Lung (tissue), 12 donors: ENCODE results near the gene PRAMEF5. TPM values are rescaled to one million over a fixed set of nuclear protein-coding genes. Genes with fewer than 3 reads are reported as not detected.
"Not testable (repeated sequence)": the region's sequence is repeated elsewhere in the genome, so short reads cannot be mapped to it uniquely, and the experiment has no call there.

Source experiments
- ATAC-seq: fragments of 200-7000 bp; cut with Tn5 transposase; one replicate; pipeline ENCODE4 v1.9.1; 2020; ENCODE audit warnings: moderate number of reproducible peaks; ENCODE audit not compliant: insufficient read depth, low FRiP score
- DNase-seq, 3 donors: peaks; one replicate each; pipeline ENCODE4 v3.0.0-alpha.2; 2013 to 2017
- H3K27ac ChIP-seq, 2 donors: one replicate each; pipeline ENCODE4 v1.5.1; 2013; ENCODE audit warnings: mild to moderate bottlenecking in 2 of 2, moderate library complexity in 2 of 2, control low read depth in 1 of 2, inconsistent platforms in 1 of 2, low read depth in 1 of 2, low read length in 1 of 2
- H3K27me3 ChIP-seq, 3 donors: one replicate each; pipeline ENCODE4 v1.5.1; 2013; ENCODE audit warnings: low read length in 2 of 3; ENCODE audit not compliant: control insufficient read depth in 3 of 3, insufficient read depth in 3 of 3
- H3K36me3 ChIP-seq, 4 donors: one replicate each; pipeline ENCODE4 v1.5.1; 2013; ENCODE audit warnings: low read length in 4 of 4, mild to moderate bottlenecking in 1 of 4, moderate library complexity in 1 of 4; ENCODE audit not compliant: control insufficient read depth in 4 of 4, insufficient read depth in 4 of 4
- H3K4me1 ChIP-seq, 5 donors: one replicate each; pipeline ENCODE4 v1.5.1; 2013; ENCODE audit warnings: low read length in 5 of 5, mild to moderate bottlenecking in 2 of 5, moderate library complexity in 1 of 5; ENCODE audit not compliant: control insufficient read depth in 5 of 5, insufficient read depth in 5 of 5
- H3K4me3 ChIP-seq: one replicate; pipeline ENCODE4 v1.5.1; 2013; ENCODE audit warnings: mild to moderate bottlenecking, control low read depth, moderate library complexity
- H3K9ac ChIP-seq, 2 donors: one replicate each; pipeline ENCODE4 v1.5.1; 2013; ENCODE audit warnings: low read length in 2 of 2, control low read depth in 1 of 2; ENCODE audit not compliant: insufficient read depth in 1 of 2
- H3K9me3 ChIP-seq, 4 donors: one replicate each; pipeline ENCODE4 v1.5.1; 2013; ENCODE audit warnings: low read length in 3 of 4, mild to moderate bottlenecking in 1 of 4, moderate library complexity in 1 of 4; ENCODE audit not compliant: control insufficient read depth in 4 of 4, insufficient read depth in 3 of 4
- WGBS, 2 donors: extraction: QIAGEN DNeasy Blood & Tissue Kit; methylation state at CpG; one replicate each; pipeline ENCODE4 v1.1.7; 2013; 5-methylcytosine and 5-hydroxymethylcytosine counted together
- polyA plus RNA-seq, 2 donors: library from polyadenylated mRNA; stranded (reverse); fragments of 200-250 nt; gene quantifications; one replicate each; pipeline ENCODE4 v1.2.1, GENCODE V29; 2013
- total RNA-seq, 2 donors: library from RNA; depleted of rRNA in 1 of 2; stranded (reverse); fragments of >200 nt in 1 of 2; gene quantifications; one replicate each; pipeline ENCODE4 v1.2.1, GENCODE V29; 2014 to 2021
- TF ChIP-seq, protein P1 (sequence below): IDR thresholded peaks from 2 replicates; pipeline ENCODE4 v1.5.1; 2012; ENCODE audit warnings: mild to moderate bottlenecking; ENCODE audit errors: control extremely low read depth, extremely low read depth
- donor health status: control.
- donor health status: control.
- donor health status: Bipolar disorder and iron deficiency.
- donor health status: healthy.
- donor health status: DM: yes; HTN: yes; CAD: no.

The PRAMEF5 gene
- total and polyA plus RNA-seq, 4 donors: not detected

DNA sequence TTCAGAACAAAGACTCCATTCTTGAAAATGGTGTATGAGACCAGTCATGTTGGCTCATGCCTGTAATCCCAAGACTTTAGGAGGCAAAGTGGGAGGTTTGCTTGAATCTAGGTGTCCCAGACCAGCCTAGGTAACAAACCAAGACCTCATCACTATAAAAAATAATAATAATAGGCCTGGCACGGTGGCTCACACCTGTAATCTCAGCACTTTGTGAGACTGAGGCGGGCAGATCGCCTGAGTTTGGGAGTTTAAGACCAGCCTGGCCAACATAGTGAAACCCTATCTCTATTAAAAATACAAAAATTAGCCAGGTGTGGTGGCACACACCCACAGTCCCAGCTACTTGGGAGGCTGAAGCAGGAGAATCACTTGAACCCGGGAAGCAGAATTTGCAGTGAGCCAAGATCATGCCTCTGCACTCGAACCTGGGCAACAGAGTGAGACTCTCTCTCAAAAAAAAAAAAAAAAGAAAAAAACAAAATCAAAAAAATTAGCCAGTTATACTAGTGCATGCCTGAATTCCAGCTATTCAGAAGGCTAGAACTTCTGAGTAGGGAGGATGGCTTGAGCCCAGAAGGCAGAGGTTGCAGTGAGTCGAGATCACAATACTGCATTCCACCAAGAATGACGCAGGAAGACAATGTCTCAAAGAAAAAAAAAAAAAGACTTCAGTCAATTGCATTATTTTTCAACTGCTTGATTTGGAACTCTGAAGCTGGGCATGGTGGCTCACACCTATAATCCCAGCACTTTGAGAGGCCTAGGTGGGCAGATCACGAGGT is 26.5 kb upstream of the PRAMEF5 start:
- H3K9me3 ChIP-seq, H3K4me3 ChIP-seq, DNase-seq, H3K36me3 ChIP-seq, H3K9ac ChIP-seq, H3K4me1 ChIP-seq, H3K27ac ChIP-seq, H3K27me3 ChIP-seq, ATAC-seq: not testable (repeated sequence)
- 87 to 88% methylated on average over 8 of the region's 8 CpGs for WGBS, 2 donors

DNA sequence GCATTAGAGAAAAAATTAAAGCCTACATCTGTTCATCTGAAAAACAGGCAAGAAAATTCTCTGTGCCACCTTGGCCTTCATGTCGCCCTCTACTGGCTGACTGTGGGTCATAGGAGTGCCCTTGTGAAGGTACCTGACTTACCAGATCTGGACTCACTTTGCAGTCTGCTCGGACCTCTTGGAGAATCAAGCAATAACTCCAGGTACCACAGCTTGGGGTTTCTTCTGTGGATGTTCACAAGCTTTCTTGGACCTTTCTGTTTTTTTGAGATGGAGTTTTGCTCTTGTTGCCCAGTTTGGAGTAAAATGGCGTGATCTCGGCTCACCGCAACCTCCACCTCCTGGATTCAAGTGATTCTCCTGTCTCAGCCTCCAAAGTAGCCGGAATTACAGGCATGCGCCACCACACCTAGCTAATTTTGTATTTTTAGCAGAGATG is 25.6 kb upstream of the PRAMEF5 start:
- Histone ChIP-seq H3K4me1 (no peaks in the 10 kb centered on the region), H3K9ac (no peak overlapping the region), H3K36me3 (no peaks in the 10 kb centered on the region), H3K4me3 (no peak overlapping the region), H3K9me3 (no peaks in the 10 kb centered on the region), H3K27me3 (peaks cover 0 to 3% (median 0%) of the 10 kb centered on the region in 3 donors), H3K27ac (no peak overlapping the region)
- 72 to 74% methylated on average over 7 of the region's 7 CpGs for WGBS, 2 donors
- DNase-seq (peak in 1 of 3 donors; percentile 1), ATAC-seq (no peak)
- TF ChIP-seq, protein P1, sequence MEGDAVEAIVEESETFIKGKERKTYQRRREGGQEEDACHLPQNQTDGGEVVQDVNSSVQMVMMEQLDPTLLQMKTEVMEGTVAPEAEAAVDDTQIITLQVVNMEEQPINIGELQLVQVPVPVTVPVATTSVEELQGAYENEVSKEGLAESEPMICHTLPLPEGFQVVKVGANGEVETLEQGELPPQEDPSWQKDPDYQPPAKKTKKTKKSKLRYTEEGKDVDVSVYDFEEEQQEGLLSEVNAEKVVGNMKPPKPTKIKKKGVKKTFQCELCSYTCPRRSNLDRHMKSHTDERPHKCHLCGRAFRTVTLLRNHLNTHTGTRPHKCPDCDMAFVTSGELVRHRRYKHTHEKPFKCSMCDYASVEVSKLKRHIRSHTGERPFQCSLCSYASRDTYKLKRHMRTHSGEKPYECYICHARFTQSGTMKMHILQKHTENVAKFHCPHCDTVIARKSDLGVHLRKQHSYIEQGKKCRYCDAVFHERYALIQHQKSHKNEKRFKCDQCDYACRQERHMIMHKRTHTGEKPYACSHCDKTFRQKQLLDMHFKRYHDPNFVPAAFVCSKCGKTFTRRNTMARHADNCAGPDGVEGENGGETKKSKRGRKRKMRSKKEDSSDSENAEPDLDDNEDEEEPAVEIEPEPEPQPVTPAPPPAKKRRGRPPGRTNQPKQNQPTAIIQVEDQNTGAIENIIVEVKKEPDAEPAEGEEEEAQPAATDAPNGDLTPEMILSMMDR: peak; percentile 15

DNA sequence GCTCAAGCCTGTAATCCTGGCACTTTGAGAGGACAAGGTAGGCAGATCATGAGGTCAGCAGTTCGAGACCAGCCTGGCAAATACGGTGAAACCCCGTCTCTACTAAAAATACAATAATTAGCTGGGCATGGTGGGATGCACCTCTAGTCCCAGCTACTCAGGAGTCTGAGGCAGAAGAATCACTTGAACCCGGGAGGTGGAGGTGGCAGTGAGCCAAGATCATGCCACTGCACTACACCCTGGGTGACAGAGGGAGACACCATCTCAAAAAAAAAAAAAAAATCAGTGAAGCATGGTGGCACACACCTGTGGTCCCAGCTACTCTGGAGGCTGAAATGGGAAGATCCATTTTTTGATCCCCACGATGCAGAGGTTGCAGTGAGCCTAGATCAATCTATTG is 23.9 kb upstream of the PRAMEF5 start:
- not testable (repeated sequence) for H3K9ac ChIP-seq, H3K4me3 ChIP-seq, H3K27ac ChIP-seq, H3K4me1 ChIP-seq, H3K36me3 ChIP-seq, H3K27me3 ChIP-seq, DNase-seq, ATAC-seq, H3K9me3 ChIP-seq
- WGBS, 2 donors: 80 to 84% methylated on average over 5 of the region's 5 CpGs

DNA sequence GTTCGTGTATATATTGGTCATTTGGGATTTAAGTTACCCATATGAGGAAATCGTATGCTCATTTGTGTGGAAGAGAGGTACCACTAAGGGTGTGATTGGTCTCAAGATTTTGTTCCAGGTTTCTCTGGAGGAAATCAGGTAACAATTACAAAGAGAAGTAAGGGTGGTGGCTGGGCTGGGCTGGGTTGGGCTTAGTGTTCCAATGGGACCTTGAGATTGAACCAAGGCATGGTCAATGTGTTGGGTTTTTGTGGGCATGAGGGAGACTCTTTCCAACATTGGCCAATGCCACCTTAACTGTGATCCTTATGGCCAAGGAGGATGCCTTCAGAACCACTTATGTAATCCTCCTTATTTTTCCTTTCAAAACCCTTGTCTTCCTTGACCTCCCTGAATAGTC is 23.4 kb upstream of the PRAMEF5 start:
- WGBS, 2 donors: 76 to 84% methylated on average over 2 of the region's 2 CpGs
- not testable (repeated sequence) for ATAC-seq, H3K9ac ChIP-seq, H3K36me3 ChIP-seq, H3K4me1 ChIP-seq, H3K27me3 ChIP-seq, H3K9me3 ChIP-seq, H3K27ac ChIP-seq, H3K4me3 ChIP-seq, DNase-seq

DNA sequence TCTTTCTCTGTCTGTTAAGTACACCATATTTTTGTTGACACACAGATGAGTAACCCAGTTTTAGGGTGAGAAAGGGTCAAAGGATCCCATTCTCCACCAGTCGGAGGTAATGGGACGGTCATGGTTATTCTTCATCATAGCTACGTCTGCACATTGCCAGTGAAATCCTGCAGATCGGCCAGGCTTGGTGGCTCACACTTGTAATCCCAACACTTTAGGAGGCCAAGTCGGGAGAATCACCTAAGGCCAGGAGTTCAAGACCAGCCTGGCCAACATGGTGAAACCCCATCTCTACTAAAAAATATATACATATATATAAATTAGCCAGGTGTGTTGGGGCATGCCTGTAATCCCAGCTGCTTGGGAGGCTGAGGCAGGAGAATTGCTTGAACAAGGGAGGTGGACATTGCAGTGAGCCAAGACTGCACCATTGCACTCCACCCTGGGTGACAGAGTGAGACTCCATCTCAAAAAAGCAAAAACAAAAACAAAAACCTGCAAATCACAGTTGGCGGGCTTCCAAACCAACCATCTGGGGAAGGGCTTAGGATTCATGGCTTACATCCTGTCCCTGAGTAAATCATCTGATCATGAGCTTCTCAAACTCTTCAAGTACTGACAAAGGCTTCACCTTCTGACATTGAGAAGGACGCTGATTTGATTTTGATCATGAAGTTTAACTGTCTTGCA is 22.8 kb upstream of the PRAMEF5 start:
- not testable (repeated sequence) for H3K27ac ChIP-seq, DNase-seq, H3K27me3 ChIP-seq, ATAC-seq, H3K36me3 ChIP-seq, H3K4me3 ChIP-seq, H3K9me3 ChIP-seq, H3K4me1 ChIP-seq, H3K9ac ChIP-seq
- 83 to 86% methylated on average over 7 of the region's 7 CpGs for WGBS, 2 donors

DNA sequence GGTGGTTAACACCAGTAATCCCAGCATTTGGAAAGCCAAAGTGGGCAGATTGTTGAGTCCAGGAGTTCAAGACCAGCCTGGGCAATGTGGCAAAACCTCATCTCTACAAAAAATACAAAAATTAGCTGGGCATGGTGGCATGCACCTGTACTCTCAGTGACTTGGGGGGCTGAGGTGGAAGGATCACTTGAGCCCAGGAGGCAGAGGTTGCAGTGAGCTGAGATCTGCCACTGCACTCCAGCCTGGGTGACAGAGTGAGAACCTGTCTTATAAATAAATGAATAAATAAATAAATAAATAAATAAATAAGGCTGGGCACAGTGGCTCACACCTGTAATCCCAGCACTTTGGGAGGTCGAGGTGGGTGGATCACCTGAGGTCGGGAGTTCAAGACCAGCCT is 21.9 kb upstream of the PRAMEF5 start:
- not testable (repeated sequence) for H3K9me3 ChIP-seq, DNase-seq, H3K36me3 ChIP-seq, H3K27ac ChIP-seq, H3K9ac ChIP-seq, H3K27me3 ChIP-seq, ATAC-seq, H3K4me3 ChIP-seq, H3K4me1 ChIP-seq
- WGBS, 2 donors: 68 to 83% methylated on average over 2 of the region's 2 CpGs

DNA sequence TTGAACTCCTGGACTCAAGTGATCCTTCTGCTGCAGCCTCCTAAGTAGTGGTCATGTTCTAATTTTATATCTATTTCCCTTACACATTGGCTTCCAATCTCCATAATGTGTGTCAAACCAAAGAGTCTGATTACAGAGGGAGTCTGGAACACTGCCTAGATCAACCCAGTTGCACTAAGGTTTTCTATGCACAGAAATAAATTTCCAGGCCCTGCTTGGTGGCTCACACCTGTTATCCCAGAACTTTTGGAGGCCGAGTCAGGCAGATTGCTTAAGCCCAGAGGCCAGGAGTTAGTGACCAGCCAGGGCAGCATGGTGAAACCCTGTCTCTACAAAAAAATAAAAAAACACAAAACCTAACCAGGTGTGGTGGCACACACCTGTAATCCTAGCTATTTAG is 19.9 kb upstream of the PRAMEF5 start:
- not testable (repeated sequence) for H3K4me1 ChIP-seq, DNase-seq, H3K27ac ChIP-seq, H3K4me3 ChIP-seq, ATAC-seq, H3K9me3 ChIP-seq, H3K36me3 ChIP-seq, H3K9ac ChIP-seq, H3K27me3 ChIP-seq
- WGBS, 2 donors: 64 to 77% methylated on average over 1 of the region's 1 CpG
